ENCODE results near the gene CUTA.

DNA sequence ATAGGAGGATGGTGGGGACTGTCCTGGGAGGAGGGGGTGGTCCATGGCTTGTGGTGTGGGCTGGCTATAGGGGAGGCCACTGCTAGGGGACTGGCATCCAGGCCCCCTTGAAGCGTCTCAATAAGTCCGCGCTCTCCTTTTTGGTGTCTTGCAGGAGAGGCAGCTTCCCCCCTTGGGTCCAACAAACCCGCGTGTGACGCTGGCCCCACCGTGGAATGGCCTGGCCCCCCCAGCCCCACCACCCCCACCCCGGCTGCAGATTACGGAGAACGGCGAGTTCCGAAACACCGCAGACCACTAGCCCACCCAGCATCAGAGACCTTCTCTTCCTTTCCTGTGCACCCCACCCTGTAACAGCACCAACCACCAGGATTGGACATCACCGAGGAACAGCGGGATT is 33.7 kb upstream of the CUTA start:
- TF ChIP-seq POLR2AphosphoS5 (IDR thresholded peaks at IDR 0.05; ENCODE audit: low read depth) (no peak), EZH2phosphoT487 (IDR thresholded peaks at IDR 0.05; ENCODE audit: unreplicated experiment) (no peak), EZH2 (IDR thresholded peaks at IDR 0.05; ENCODE audit: low read depth, unreplicated experiment) (no peak), ZNF114 (CRISPR knock-in tag; IDR thresholded peaks at IDR 0.05) (no peak), ZNF331 (CRISPR knock-in tag; IDR thresholded peaks at IDR 0.05; ENCODE audit: low read depth) (no peak), JUNB (IDR thresholded peaks at IDR 0.05; ENCODE audit: unreplicated experiment) (no peak), CREB1 (CRISPR knock-in tag; IDR thresholded peaks at IDR 0.05; ENCODE audit: low read depth) (no peak), STAT1 (IDR thresholded peaks at IDR 0.05; ENCODE audit: unreplicated experiment) (no peak)
- TF ChIP-seq, protein P1, sequence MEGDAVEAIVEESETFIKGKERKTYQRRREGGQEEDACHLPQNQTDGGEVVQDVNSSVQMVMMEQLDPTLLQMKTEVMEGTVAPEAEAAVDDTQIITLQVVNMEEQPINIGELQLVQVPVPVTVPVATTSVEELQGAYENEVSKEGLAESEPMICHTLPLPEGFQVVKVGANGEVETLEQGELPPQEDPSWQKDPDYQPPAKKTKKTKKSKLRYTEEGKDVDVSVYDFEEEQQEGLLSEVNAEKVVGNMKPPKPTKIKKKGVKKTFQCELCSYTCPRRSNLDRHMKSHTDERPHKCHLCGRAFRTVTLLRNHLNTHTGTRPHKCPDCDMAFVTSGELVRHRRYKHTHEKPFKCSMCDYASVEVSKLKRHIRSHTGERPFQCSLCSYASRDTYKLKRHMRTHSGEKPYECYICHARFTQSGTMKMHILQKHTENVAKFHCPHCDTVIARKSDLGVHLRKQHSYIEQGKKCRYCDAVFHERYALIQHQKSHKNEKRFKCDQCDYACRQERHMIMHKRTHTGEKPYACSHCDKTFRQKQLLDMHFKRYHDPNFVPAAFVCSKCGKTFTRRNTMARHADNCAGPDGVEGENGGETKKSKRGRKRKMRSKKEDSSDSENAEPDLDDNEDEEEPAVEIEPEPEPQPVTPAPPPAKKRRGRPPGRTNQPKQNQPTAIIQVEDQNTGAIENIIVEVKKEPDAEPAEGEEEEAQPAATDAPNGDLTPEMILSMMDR (conservative IDR thresholded peaks at IDR 0.05; ENCODE audit: low read depth in 2 of 2): no peak
- TF ChIP-seq, protein P2, sequence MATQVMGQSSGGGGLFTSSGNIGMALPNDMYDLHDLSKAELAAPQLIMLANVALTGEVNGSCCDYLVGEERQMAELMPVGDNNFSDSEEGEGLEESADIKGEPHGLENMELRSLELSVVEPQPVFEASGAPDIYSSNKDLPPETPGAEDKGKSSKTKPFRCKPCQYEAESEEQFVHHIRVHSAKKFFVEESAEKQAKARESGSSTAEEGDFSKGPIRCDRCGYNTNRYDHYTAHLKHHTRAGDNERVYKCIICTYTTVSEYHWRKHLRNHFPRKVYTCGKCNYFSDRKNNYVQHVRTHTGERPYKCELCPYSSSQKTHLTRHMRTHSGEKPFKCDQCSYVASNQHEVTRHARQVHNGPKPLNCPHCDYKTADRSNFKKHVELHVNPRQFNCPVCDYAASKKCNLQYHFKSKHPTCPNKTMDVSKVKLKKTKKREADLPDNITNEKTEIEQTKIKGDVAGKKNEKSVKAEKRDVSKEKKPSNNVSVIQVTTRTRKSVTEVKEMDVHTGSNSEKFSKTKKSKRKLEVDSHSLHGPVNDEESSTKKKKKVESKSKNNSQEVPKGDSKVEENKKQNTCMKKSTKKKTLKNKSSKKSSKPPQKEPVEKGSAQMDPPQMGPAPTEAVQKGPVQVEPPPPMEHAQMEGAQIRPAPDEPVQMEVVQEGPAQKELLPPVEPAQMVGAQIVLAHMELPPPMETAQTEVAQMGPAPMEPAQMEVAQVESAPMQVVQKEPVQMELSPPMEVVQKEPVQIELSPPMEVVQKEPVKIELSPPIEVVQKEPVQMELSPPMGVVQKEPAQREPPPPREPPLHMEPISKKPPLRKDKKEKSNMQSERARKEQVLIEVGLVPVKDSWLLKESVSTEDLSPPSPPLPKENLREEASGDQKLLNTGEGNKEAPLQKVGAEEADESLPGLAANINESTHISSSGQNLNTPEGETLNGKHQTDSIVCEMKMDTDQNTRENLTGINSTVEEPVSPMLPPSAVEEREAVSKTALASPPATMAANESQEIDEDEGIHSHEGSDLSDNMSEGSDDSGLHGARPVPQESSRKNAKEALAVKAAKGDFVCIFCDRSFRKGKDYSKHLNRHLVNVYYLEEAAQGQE (IDR thresholded peaks at IDR 0.05; ENCODE audit: unreplicated experiment): no peak
- TF ChIP-seq, protein P3, sequence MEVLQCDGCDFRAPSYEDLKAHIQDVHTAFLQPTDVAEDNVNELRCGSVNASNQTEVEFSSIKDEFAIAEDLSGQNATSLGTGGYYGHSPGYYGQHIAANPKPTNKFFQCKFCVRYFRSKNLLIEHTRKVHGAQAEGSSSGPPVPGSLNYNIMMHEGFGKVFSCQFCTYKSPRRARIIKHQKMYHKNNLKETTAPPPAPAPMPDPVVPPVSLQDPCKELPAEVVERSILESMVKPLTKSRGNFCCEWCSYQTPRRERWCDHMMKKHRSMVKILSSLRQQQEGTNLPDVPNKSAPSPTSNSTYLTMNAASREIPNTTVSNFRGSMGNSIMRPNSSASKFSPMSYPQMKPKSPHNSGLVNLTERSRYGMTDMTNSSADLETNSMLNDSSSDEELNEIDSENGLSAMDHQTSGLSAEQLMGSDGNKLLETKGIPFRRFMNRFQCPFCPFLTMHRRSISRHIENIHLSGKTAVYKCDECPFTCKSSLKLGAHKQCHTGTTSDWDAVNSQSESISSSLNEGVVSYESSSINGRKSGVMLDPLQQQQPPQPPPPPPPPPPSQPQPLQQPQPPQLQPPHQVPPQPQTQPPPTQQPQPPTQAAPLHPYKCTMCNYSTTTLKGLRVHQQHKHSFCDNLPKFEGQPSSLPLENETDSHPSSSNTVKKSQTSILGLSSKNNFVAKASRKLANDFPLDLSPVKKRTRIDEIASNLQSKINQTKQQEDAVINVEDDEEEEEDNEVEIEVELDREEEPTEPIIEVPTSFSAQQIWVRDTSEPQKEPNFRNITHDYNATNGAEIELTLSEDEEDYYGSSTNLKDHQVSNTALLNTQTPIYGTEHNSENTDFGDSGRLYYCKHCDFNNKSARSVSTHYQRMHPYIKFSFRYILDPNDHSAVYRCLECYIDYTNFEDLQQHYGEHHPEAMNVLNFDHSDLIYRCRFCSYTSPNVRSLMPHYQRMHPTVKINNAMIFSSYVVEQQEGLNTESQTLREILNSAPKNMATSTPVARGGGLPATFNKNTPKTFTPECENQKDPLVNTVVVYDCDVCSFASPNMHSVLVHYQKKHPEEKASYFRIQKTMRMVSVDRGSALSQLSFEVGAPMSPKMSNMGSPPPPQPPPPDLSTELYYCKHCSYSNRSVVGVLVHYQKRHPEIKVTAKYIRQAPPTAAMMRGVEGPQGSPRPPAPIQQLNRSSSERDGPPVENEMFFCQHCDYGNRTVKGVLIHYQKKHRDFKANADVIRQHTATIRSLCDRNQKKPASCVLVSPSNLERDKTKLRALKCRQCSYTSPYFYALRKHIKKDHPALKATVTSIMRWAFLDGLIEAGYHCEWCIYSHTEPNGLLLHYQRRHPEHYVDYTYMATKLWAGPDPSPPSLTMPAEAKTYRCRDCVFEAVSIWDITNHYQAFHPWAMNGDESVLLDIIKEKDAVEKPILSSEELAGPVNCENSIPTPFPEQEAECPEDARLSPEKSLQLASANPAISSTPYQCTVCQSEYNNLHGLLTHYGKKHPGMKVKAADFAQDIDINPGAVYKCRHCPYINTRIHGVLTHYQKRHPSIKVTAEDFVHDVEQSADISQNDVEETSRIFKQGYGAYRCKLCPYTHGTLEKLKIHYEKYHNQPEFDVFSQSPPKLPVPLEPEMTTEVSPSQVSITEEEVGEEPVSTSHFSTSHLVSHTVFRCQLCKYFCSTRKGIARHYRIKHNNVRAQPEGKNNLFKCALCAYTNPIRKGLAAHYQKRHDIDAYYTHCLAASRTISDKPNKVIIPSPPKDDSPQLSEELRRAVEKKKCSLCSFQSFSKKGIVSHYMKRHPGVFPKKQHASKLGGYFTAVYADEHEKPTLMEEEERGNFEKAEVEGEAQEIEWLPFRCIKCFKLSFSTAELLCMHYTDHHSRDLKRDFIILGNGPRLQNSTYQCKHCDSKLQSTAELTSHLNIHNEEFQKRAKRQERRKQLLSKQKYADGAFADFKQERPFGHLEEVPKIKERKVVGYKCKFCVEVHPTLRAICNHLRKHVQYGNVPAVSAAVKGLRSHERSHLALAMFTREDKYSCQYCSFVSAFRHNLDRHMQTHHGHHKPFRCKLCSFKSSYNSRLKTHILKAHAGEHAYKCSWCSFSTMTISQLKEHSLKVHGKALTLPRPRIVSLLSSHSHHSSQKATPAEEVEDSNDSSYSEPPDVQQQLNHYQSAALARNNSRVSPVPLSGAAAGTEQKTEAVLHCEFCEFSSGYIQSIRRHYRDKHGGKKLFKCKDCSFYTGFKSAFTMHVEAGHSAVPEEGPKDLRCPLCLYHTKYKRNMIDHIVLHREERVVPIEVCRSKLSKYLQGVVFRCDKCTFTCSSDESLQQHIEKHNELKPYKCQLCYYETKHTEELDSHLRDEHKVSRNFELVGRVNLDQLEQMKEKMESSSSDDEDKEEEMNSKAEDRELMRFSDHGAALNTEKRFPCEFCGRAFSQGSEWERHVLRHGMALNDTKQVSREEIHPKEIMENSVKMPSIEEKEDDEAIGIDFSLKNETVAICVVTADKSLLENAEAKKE (CRISPR knock-in tag; IDR thresholded peaks at IDR 0.05): no peak
- TF ChIP-seq, protein P4, sequence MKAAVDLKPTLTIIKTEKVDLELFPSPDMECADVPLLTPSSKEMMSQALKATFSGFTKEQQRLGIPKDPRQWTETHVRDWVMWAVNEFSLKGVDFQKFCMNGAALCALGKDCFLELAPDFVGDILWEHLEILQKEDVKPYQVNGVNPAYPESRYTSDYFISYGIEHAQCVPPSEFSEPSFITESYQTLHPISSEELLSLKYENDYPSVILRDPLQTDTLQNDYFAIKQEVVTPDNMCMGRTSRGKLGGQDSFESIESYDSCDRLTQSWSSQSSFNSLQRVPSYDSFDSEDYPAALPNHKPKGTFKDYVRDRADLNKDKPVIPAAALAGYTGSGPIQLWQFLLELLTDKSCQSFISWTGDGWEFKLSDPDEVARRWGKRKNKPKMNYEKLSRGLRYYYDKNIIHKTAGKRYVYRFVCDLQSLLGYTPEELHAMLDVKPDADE (IDR thresholded peaks at IDR 0.05): no peak

All from GM23338 (cell line).